Stimulated activated CD8-positive, alpha-beta memory T cell treated with anti-CD3 and anti-CD28 coated beads, Interleukin-7, amount 100 ng/mL, for 48 hours (primary cell): ENCODE data around the gene ARF3.

Experiments
- DNase-seq, 2 donors: peaks; one replicate each; pipeline ENCODE4 v3.0.0-alpha.2; 2020; ENCODE audit warnings: low read depth in 1 of 2; ENCODE audit errors: extremely low read depth in 1 of 2

The ARF3 gene

DNA sequence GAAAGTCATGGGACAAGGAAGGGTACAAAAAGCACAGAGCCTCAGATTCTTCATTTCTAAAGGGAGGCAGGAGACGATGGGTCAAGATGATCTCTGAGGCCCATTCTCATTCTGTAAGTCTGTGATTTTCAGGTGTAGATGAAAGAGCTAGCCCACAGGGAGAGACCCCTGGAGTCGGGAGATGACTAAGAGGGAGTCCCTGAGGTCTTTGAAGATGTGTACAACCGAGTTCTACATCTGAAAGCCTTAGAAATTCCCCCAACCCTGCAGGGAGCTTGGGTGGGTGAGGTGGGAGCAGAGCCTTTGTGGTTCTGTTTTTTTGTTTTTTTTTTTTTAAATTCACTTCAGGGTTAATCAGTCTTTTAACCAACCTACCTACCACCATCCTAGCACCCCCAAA is 11.2 kb upstream of the ARF3 start:
- DNase-seq: no peak

DNA sequence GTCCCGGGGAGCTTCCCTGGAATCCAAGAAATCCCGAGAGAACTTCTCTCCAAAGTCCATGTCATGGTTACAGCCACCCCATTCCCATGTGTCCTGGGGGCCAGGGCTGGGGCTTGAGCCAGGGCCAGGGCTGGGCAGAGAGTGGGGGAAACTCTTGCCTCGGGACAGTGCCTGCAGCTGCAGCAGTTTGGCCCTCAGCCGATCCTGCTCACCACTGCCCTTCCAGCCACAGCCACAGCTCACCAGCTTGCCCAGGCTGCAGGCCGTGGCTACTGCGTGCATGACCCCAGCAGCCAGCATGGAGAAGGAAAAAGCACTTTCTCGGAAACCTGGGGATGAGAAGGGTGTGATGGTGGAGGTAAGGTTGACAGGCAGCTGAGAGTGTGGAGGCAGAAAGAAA is 10.7 kb upstream of the ARF3 start:
- no peak for DNase-seq

DNA sequence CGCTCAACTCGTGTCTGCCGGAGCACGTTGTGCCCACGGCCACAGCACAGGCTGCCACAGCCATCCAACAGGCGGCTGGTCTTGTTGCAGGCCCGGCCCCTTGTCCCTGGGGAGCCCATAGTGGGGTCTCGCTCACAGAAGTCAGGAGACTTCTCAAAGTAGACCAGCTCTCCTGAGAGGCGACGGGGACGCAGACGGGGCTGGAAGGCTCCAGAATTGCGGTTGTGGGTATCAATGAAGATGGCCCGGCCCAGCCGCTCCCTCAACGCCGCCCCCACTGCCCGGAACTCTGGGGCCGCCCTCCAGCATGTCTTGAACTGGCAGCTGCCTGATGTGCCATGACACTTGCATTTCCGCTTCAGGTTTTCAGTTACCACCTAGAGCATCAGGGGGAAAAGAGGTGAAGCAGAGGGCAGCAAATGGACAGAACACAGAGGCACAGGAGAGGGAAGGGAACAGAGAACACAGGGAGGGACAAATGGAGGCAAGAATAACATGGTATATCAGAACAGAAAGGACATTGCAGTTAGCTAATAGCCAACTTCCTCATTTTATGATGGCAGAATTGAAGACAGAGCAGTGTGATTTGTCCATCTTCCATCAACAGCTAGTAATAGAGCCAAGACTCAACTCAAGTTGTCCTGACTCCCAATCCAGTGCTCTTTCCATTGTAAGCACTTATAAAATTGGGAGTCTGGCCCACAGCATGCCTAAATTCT is 9.0 kb upstream of the ARF3 start:
- DNase-seq: no peak

DNA sequence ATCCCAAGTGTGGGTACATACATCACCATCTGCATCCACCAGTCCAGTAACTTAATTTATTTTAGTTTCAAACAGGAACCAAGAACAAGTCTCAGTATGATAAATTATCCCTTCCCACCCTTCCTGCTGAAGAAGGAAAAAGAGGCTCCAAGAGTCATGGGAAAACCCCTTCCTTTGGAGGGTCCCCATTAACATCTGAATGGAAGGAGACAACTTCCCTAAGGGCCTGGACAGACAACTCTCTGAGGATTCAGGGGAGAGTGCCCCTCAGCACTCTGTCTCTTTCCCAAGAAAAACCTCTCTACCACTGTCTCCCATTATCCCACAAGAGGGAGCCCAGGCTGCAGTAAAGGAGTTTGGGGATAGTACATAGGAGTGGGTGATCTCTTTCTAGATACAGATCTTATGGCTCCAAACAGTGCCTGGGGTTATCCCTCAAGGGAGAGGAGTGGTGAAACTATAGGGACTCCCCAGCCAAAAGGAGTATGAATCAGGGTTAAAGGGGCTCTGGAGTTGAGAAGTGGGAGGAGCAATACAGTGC is 8.1 kb upstream of the ARF3 start:
- DNase-seq: no peak

DNA sequence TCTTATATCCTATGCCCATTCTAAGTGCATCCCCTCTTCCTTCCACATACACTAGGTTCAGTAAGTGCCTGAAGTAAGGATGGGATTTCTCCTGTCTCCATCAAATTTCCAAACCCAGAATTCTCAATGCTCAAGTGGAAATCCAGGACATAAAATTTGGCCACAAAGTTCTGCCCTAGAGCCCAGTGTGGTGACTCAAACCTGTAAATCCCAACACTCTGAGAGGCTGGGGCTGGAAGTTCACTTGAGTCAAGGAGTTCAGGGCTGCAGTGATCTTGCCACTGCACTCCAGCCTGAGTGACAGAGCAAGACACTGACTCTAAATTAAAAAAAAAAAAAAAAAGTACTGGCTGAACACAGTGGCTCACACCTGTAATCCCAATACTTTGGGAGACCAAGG is 4.5 kb upstream of the ARF3 start:
- DNase-seq: no peak

DNA sequence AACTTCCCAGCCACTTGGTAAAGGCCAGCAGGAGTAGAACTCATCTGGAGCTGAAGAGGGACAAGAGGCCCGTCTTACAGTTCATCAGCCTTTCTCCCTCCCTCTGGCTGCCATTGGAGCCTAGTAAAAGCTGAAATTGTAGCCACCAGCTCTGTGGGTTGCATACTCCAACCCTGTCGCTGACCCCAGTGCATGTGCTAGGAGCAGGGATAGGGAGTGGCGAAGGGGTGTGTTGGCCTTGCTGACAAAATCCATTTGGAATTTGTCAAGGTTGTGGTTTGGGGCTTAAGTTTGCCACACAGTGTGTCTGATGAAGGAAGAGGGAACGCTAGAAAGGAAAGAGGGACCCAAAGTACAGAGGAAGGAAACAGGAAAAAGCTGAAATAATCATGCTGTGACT is 4.0 kb upstream of the ARF3 start:
- no peak for DNase-seq

DNA sequence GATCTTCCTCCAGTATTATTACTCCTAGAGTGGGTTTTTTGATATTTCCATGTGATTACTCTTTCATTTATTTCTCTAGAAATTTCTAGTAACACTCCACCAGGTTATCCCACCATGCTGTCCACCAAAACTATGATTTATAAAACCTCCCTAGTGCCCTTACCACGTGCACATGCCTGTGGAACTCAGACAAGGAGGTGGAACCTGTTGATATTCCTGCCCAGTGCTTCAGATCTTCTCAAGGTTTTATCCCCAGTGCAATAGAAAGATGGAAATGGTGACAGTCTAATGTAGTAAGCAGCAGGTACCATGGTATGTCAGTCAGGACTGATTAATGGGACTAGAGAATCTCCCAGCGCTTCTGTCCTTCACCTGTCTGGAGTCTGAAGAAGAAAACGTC is 3.5 kb upstream of the ARF3 start:
- DNase-seq: no peak

DNA sequence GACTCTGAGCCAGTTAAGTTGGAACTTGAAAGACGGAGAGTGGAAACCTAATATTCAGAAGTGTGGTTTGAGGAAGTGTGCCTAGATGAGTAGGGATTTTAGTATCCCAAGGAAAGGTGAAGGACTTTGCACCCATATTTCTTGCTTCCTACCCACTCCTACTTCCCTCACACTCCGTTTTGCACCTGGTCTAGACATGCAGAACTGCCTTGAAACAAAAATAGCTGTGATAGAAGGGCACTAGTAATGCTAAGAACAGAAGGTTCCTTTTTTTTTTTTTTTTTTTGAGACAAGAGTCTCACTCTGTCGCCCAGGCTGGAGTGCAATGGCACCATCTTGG is 732 bp upstream of the ARF3 start:
- DNase-seq: no peak

DNA sequence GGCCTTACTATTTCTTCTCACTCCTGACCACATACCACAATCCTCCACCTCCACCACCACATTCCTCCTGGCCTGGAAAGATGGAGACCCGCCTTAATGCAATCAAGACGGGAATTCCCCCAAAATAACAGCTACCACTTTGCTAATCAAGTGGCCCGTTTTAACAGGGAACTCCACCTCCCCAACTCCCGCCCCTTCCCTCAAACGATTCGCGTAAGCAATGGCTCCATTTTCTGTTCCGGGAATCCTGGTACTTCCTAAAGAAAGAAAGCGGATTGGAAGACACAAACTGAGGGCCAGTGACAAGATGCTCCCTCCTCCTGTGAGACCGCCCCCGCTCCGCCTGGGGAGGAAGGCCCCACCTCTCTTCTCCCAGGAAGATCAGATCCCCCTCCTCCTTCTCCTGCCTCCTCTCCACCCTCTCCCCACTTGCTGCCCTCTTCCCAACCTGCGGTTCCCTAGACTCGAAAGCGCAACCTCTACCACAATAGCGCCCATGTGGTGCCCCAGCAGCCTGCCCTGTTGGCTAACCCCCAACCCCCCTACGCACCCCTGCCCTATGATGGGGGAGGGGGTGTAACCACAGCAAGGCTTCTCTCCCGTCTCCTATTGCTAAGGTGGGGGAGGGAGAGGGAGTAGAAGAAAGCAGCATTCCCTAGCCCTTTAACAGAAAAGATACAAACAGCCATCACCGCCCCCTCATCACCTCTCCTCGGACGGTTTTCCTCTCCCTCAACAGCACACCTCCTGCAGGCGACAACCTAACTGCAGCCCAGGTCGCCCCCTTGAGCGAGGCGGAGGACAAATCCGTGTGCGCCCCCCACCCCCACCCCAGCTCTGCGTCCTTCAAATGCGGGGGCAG is 777 bp downstream of the ARF3 start:
- DNase-seq: no peak

DNA sequence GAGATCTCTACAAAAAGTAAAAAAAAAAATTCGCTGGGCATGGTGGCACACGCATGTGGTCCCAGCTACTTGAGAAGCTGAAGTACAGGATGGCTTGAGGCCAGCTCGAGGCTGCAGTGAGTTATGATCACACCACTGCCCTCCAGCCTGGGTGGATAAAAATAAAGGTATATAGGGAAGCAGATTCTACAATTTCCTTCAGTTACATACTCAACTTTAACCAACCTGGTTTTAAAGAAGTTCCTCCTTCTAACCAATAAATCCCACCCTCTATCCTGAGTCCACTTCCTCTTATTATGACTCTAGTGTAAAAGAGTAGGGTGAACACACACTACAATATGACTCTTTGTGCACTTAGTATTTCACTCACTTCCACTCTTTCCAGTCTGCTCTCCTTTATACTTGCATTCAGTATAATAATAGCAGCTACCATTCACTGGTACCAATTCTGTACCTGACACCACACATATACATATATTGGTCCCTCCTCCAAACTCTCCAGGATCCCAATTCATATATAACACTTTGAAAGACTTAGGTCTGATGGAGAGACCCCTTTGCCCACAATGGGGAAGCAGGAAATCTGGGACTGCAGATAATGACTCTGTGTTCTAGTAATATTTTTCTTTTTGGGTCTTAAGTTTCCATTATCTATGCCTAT is 2.3 kb downstream of the ARF3 start:
- no peak for DNase-seq

DNA sequence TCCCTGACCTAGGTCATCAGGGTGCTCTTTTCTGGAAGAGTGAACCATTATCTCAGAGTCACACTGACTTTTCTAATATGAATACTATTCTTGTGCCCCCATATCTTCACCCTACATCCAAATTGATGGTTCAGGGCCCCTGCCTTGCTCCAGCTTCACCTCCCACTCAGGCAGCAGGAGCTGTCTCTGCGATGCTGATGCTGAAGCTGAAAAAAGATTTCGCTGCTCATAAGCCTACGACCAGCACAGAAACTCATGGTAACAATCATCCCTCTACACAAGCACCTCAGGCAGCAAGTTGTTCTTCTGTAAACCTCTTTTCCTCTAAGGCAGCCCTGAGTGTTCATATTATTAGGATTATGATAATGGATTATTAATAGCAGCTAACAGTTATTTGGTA is 3.2 kb downstream of the ARF3 start:
- DNase-seq: no peak

DNA sequence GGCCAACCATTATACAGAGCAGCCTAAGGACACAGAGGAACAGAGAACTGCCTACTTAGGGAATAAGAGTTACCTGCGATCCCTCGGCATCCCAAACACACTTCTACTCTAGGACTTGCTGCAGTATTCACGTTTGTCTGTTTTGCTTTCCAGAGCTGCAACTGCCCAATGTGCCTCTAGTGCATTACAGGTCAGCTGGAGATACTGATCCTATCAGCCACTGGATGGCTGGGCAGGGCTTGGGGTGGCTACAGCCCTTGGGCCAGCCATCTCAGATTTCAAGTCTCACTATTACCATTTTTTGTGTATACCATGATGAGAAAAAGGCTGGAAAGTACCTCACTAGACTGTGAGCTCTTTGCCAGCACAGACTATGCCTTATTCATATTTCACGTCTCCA is 4.6 kb downstream of the ARF3 start:
- DNase-seq: no peak

DNA sequence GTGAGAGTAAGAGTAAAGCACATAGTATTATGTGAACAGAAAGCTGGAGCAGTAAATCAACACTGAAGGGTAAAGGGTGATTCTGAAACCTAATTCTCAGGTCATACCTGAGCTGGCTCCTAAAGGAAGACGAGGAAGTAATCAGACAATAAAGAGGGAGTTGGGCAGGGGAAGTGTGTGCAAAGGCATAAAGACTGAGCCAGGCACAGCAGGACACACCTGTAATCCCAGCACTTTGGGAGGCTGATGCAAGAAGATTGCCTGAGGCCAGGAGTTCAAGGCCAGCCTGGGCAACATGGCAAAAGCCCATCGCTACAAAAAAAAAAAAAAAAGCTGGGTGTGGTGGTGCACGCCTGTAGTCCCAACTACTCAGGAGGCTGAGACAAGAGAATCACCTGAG is 9.6 kb downstream of the ARF3 start:
- no peak for DNase-seq

DNA sequence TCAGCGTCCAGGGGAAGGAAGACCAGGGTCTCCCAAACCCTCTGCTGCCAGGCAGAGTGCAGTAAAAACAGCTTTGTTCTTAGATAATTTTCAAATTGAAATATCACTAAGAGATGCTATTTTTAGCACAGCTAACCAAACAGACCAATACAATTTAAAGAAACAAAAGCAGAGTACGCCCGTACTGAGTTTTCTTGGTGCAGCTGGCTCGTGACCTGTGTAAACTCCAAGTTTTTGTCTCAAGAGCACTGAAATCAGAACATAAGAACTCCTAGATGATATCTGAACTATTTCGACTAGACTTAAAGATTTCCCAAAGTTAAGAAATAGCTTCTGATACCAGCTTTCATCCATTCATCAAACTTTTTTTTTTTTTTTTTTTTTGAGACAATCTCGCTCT is 10.3 kb downstream of the ARF3 start:
- no peak for DNase-seq

DNA sequence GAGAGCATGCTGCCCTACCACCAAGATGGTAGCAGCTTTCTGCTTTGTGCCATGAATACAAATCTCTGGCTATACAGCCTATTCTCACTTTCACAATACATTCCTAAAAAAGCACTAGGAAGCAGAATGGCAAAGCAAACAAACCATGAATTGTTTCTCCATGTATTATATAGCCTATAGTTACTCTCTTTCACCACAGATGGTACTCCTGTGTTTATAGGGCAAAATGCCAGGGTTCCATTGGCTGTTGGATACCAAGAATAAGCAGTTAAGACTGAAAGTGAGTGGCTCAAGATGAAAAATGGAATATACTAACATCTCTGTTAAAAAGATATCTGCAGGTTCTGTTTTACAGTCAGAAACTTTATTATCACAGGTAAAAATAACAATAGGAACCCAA is 11.1 kb downstream of the ARF3 start:
- DNase-seq: no peak

DNA sequence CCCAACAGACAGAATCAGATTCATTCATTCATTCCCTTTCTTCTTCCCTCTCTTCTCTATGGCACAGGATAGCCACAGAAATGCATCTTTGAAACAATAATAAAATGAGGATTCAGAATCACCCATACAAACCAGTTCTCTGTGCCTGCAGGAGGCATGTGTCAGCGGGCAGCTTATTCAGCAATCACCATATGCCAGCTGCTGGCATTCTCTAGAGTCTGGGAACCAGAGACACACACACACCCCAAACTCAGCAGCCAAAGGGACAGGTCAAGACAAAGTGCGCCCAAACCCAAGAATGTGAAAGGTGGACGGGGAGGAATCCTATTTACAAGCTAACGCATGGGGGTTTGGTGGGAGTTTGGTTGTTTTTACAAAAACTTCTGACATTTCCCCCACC is 14.1 kb downstream of the ARF3 start:
- no peak for DNase-seq

DNA sequence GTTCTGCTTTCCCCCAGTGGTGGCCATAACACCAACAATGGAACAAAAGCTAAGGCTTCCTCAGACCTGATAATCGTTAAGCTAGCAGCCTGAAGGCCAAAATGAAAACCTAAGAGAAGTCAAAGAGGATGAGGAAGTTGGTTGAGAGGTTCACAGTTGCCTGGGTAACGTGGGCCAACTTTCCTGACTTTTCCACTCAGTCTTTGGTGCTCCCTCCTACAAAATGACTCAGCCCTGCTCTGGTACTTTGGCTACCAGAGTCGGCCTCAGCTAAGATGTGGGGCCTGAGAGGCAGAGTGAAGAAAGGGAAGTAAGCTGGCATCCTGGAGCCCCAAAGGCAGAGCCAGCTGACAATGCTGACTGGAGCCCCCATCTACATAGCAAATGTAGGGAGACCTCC is 17.1 kb downstream of the ARF3 start:
- no peak for DNase-seq

DNA sequence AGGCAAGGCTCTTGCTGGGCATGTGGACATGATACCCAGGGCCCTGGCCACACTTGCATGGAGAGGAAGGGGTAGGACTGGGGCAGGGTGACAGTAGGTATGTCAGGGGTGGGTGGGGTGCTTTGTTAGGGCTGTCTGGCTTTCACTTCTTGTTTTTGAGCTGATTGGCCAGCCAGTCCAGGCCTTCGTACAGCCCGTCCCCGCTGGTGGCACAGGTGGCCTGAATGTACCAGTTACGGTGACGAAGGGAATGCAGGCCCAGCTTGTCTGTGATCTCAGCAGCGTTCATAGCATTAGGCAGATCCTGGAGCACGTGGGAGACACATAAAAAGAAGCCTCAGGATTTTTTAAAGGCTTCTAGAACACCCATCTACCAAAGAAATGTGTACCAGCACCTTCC is 18.5 kb downstream of the ARF3 start:
- DNase-seq: no peak

DNA sequence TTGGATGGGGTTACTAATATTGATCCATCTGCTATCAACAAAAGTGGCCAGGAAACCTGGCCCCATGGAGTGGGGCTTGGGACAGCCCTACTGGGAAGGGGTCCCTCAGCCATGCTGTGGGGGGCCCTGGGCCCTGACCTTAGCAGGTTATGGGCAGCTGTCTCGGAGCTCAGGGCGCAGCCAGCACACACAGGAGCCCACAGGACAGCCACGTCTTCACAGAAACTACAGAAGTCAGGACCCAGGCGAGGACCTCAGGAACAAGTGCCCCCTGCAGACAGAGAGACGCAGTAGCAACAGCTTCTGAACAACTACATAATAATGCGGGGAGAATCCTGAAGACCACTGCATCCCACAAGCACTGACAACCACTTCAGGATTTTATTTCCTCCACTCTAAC is 20.1 kb downstream of the ARF3 start:
- DNase-seq: no peak

DNA sequence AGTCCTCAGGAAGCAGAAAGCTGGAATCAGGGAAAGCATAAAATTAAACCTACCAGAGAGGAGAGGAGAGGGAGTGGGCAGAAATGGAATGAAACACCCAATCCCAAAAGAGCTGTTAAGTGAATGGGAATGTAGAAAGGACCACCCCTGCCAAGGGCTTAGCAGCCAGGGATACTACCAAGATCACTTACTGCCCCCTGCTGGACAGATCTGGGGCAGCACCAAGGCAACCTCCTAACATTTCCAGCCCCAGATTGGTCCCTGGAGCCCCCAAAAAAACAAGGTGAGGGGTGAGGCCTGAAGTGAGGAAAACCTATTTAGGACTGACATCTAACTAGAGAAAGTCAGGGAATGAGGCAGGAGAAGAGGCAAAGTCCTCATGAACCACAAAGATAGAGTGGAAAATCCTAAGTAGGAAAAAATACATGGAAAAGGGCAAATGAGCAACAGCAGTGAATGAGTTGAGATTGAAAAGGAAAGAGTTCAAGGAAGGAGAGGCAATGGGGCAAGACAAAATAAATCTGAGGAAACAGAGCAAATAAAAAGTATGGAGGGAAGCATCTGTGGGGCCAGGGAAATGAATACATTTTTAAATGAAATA is 20.8 kb downstream of the ARF3 start:
- peak; percentile 49 to 65 for DNase-seq

DNA sequence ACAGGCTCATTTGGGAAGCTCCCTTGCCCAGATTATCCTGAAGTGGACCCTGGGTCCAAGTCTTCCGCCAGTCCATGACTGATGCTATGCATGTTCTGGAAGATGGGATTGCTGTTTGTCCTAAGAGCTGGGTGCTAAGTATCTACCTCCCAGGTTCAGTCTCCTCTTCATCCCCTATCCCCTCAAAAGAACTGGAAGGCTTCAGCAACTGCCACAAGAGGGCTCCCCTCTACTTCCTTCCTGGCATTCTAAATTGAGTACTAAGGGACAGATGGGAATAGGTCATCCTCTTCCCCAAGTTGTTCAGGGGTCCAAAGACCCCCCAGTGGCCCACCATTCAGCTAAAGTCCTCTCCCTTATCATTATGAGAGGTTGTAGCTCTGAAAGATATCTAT is 23.0 kb downstream of the ARF3 start:
- DNase-seq: no peak
